ENCODE results near the gene TEX11.
"Not testable (repeated sequence)": the region's sequence is repeated elsewhere in the genome, so short reads cannot be mapped to it uniquely, and the experiment has no call there.

The TEX11 gene

DNA sequence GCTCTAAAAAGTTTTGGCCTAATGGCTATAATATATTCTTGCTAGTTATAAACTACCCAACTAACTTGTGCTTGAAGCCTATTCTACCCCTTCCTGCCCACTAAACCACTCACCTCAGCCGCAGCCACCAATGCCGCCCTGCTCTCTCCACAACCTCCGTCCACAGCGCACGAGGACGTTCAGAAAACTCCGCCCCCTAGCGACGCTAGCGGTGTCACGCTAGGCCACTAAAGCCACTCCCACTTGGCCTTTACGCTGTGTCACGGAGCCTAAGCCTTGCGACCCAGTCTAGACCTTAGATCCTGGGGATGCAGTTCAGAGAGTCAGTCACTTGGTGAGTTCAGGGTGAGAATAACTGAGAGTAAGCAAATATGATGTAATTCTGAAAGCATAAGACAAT lies at the start of gene TEX11:
TEX11 (minus strand) TSS at position 171 of the 400 bp plus-strand sequence. CDS start 922 bp downstream, outside the sequence.
- Mint-ChIP-seq H3K9me3 (no peaks in the 10 kb centered on the region), H3K36me3 (ENCODE audit: low read depth) (no peaks in the 10 kb centered on the region), H3K27me3 (no peaks in the 10 kb centered on the region), H3K4me1 (no peaks in the 10 kb centered on the region), H3K4me3 (no peak within 1 kb of the TSS), H3K27ac (no peak within 1 kb of the TSS)
- ATAC-seq (no peak), DNase-seq (no peak)

DNA sequence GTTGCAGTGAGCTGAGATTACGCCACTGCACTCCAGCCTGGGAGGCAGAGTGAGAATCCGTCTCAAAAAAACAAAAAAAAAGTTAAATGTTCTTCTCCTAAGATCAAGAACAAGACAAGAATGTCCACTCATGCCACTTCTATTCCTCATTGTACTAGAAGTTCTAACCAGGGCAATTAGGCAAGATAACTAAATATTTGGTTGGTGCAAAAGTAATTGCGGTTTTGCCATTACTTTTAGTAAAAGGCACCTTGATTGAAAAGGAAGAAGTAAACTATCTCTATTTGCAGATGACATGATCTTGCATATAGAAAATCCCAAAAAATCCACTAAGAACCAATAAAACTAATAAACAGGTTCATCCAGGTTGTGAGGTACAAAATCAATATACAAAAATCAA lies 46.4 kb upstream of the TEX11 start:
- no peak for ATAC-seq
- Mint-ChIP-seq H3K9me3 (no peaks in the 10 kb centered on the region), H3K36me3 (ENCODE audit: low read depth) (no peaks in the 10 kb centered on the region), H3K4me1 (no peaks in the 10 kb centered on the region), H3K27ac (no peak overlapping the region), H3K27me3 (peaks cover 3% of the 10 kb centered on the region), H3K4me3 (no peak overlapping the region)
- no peak for DNase-seq

DNA sequence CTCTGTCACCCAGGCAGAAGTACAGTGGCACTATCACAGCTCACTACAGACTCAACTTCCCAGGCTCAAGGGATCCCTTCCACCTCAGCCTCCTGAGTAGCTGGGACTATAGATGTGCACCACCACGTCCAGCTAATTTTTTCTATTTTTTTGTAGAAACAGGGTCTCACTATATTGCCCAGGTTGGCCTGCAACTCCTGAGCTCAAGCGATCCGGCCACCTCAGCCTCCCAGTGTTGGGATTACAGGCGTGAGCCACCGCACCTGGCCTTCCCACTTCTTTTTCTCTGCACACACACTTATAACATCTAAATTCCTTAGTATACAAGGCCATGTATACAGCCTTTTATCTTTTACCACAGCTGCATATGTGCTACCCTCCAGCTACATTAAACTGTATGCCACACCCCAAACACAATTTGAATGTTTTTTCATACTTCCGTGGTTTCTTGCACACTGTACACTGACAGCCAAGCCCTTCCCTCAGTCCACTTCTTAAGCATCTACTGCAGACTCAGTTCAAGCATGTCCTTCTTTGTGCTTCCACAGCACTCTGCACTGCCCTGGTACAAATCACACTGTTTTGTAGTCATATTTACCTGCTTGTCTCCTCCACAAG lies 15.9 kb upstream of the TEX11 start:
- Mint-ChIP-seq H3K9me3 (no peaks in the 10 kb centered on the region), H3K27ac (no peak overlapping the region), H3K4me3 (no peak overlapping the region), H3K4me1 (peaks cover 6% of the 10 kb centered on the region), H3K27me3 (peaks cover 5% of the 10 kb centered on the region), H3K36me3 (ENCODE audit: low read depth) (no peaks in the 10 kb centered on the region)
- ATAC-seq: no peak
- DNase-seq: no peak

DNA sequence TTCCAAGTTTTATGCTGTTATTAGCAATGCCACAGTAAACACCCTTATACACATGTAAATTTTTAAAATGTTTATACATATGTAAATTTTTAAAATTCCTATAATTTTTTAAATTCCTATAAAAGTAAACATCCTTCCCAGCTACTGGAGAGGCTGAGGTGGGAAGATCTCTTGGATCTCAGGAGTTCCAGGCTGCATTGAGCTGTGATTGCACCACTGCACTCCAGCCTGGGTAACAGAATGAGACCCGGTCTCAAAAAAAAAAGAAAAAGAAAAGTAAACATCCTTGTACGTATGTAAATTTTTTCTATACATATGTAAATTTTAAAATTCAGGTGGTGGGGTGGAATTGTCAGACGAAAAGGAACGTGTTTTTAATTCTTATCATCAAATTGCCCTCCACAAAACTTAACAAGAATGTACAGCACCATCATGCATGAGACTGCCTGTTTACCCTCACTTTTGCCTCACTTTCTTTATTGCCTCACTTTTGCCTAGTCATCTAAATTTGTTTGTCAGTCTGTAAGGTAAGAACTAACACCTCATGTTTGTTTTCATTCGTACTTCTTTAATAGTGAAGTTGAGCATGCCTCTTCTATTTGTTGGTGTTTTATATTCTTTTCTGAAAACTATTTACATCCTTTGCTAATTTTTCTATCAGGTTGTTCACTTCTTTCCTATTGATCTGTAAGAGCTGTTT lies 14.4 kb upstream of the TEX11 start:
- Mint-ChIP-seq H3K4me3 (no peak overlapping the region), H3K36me3 (ENCODE audit: low read depth) (no peaks in the 10 kb centered on the region), H3K4me1 (peaks cover 6% of the 10 kb centered on the region), H3K9me3 (no peaks in the 10 kb centered on the region), H3K27ac (no peak overlapping the region), H3K27me3 (peaks cover 5% of the 10 kb centered on the region)
- no peak for ATAC-seq
- no peak for DNase-seq

- no peak for DNase-seq
- Mint-ChIP-seq H3K4me1 (peaks cover 6% of the 10 kb centered on the region), H3K4me3 (no peak overlapping the region), H3K27ac (no peak overlapping the region), H3K36me3 (ENCODE audit: low read depth) (no peaks in the 10 kb centered on the region), H3K27me3 (peaks cover 3% of the 10 kb centered on the region), H3K9me3 (no peaks in the 10 kb centered on the region)
- ATAC-seq: peak; percentile 49
Measured at GRCh38 chrX:70921709-70922352, 13.3 kb upstream of the TEX11 start.

GRCh38 chrX:70916754-70917153 lies 8.2 kb upstream of the TEX11 start:
- H3K9me3 Mint-ChIP-seq: no peaks in the 10 kb centered on the region

GRCh38 chrX:70907900-70908299 lies 611 bp downstream of the TEX11 start:
- Mint-ChIP-seq H3K4me3 (no peak overlapping the region), H3K4me1 (no peaks in the 10 kb centered on the region), H3K27me3 (no peaks in the 10 kb centered on the region), H3K36me3 (ENCODE audit: low read depth) (no peaks in the 10 kb centered on the region), H3K27ac (no peak overlapping the region), H3K9me3 (no peaks in the 10 kb centered on the region)
- DNase-seq (no peak), ATAC-seq (no peak)

More at GRCh38 chrX:70916754-70917153, 8.2 kb upstream of the TEX11 start:
- DNase-seq (no peak), ATAC-seq (no peak)
- Mint-ChIP-seq H3K27ac (no peak overlapping the region), H3K4me1 (peaks cover under 1% of the 10 kb centered on the region), H3K4me3 (no peak overlapping the region), H3K27me3 (no peaks in the 10 kb centered on the region), H3K36me3 (ENCODE audit: low read depth) (no peaks in the 10 kb centered on the region)

DNA sequence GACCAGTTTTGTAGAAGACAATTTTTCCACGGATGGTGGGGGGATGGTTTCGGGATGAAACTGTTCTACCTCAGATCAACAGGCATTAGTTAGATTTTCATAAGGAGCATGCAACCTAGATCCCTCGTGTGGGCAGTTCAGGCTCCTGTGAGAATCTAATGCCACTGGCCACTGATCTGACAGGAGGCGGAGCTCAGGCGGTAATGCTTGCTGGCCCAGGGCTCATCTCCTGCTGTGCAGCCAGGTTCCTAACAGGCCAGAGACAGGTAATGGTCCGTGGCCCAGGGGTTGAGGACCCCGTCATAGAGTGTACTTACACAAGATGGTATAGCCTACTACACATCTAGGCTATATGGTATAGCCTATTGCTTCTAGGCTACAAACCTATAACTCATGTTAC lies 7.0 kb downstream of the TEX11 start:
- Mint-ChIP-seq H3K36me3 (ENCODE audit: low read depth) (no peaks in the 10 kb centered on the region), H3K9me3 (no peaks in the 10 kb centered on the region), H3K27me3 (no peaks in the 10 kb centered on the region), H3K4me1 (no peaks in the 10 kb centered on the region), H3K4me3 (no peak overlapping the region), H3K27ac (no peak overlapping the region)
- DNase-seq (no peak), ATAC-seq (no peak)

DNA sequence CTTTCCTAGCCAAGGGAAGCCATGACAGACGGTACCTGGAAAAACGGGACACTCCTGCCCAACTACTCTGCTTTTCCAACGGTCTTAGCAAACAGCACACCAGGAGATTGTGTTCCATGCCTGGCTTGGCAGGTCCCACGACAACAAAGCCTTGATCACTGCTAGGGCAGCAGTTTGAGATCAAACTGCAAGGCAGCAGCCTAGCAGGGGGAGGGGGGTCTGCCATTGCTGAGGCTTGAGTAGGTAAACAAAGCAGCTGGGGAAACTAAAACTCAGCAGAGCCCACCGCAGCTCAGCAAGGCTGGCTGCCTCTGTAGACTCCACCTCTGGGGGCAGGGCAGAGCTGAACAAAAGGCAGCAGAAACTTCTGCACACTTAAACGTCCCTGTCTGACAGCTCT lies 18.1 kb downstream of the TEX11 start:
- H3K4me1 Mint-ChIP-seq; H3K9me3 Mint-ChIP-seq; H3K27me3 Mint-ChIP-seq; DNase-seq; H3K36me3 Mint-ChIP-seq (ENCODE audit: low read depth); H3K27ac Mint-ChIP-seq; ATAC-seq; H3K4me3 Mint-ChIP-seq: not testable (repeated sequence)

- H3K4me1 Mint-ChIP-seq: peaks cover 5% of the 10 kb centered on the region
- H3K9me3 Mint-ChIP-seq: no peaks in the 10 kb centered on the region
- H3K36me3 Mint-ChIP-seq (ENCODE audit: low read depth): no peaks in the 10 kb centered on the region
- no peak overlapping the region for H3K4me3 Mint-ChIP-seq
- no peak for DNase-seq
- ATAC-seq: no peak
- no peaks in the 10 kb centered on the region for H3K27me3 Mint-ChIP-seq
- no peak overlapping the region for H3K27ac Mint-ChIP-seq
Measured at GRCh38 chrX:70878902-70879301, 29.6 kb downstream of the TEX11 start.

GRCh38 chrX:70852294-70852693 lies 56.2 kb downstream of the TEX11 start:
- Mint-ChIP-seq H3K27ac (no peak overlapping the region), H3K4me1 (no peaks in the 10 kb centered on the region), H3K36me3 (ENCODE audit: low read depth) (no peaks in the 10 kb centered on the region), H3K4me3 (no peak overlapping the region), H3K9me3 (no peaks in the 10 kb centered on the region), H3K27me3 (no peaks in the 10 kb centered on the region)
- DNase-seq: no peak
- no peak for ATAC-seq

GRCh38 chrX:70844081-70844480 lies 64.4 kb downstream of the TEX11 start:
- not testable (repeated sequence) for H3K4me1 Mint-ChIP-seq; H3K4me3 Mint-ChIP-seq; H3K9me3 Mint-ChIP-seq; ATAC-seq; H3K36me3 Mint-ChIP-seq (ENCODE audit: low read depth); H3K27ac Mint-ChIP-seq; H3K27me3 Mint-ChIP-seq; DNase-seq

GRCh38 chrX:70843620-70844019 lies 64.9 kb downstream of the TEX11 start:
- H3K36me3 Mint-ChIP-seq (ENCODE audit: low read depth); H3K9me3 Mint-ChIP-seq; H3K27me3 Mint-ChIP-seq; H3K4me3 Mint-ChIP-seq; H3K4me1 Mint-ChIP-seq; DNase-seq; H3K27ac Mint-ChIP-seq; ATAC-seq: not testable (repeated sequence)

GRCh38 chrX:70834589-70834988 lies 73.9 kb downstream of the TEX11 start:
- ATAC-seq (no peak), DNase-seq (no peak)
- Mint-ChIP-seq H3K4me3 (no peak overlapping the region), H3K27ac (no peak overlapping the region), H3K36me3 (ENCODE audit: low read depth) (no peaks in the 10 kb centered on the region), H3K27me3 (no peaks in the 10 kb centered on the region), H3K9me3 (no peaks in the 10 kb centered on the region), H3K4me1 (no peaks in the 10 kb centered on the region)

DNA sequence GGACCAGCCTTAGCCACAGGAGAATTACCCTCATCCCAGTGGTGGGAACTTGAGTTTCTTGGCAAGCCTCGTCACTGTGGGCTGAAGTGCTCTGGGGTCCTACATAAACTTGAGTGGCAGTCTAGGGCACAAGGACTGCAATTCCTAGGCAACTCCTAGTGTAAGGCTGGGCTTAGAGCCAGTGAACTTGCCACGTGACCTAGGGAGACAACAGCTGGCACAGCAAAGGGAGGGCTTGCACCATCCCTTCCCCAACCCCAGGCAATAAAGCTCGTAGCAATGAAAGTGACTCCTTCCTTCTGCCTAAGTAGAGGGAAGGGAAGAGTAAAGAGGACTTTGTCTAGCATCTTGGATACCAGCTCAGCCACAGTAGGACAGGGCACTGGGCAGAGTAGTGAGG lies 81.8 kb downstream of the TEX11 start:
- no peaks in the 10 kb centered on the region for H3K4me1 Mint-ChIP-seq
- peaks cover 2% of the 10 kb centered on the region for H3K27me3 Mint-ChIP-seq
- no peaks in the 10 kb centered on the region for H3K9me3 Mint-ChIP-seq
- no peak overlapping the region for H3K4me3 Mint-ChIP-seq
- DNase-seq (no peak), ATAC-seq (no peak)
- no peaks in the 10 kb centered on the region for H3K36me3 Mint-ChIP-seq (ENCODE audit: low read depth)
- H3K27ac Mint-ChIP-seq: no peak overlapping the region
